ENCODE results near the gene PHLPP1. TPM values are rescaled to one million over a fixed set of nuclear protein-coding genes. Genes with fewer than 3 reads are reported as not detected.

Gene PHLPP1
- total and polyA plus RNA-seq, 9 of the 15 experiments (the other 6 are each of a cell fraction or from before 2014, with no cell fraction given), result 0.56 to 9.0 (median 4.5) TPM

DNA sequence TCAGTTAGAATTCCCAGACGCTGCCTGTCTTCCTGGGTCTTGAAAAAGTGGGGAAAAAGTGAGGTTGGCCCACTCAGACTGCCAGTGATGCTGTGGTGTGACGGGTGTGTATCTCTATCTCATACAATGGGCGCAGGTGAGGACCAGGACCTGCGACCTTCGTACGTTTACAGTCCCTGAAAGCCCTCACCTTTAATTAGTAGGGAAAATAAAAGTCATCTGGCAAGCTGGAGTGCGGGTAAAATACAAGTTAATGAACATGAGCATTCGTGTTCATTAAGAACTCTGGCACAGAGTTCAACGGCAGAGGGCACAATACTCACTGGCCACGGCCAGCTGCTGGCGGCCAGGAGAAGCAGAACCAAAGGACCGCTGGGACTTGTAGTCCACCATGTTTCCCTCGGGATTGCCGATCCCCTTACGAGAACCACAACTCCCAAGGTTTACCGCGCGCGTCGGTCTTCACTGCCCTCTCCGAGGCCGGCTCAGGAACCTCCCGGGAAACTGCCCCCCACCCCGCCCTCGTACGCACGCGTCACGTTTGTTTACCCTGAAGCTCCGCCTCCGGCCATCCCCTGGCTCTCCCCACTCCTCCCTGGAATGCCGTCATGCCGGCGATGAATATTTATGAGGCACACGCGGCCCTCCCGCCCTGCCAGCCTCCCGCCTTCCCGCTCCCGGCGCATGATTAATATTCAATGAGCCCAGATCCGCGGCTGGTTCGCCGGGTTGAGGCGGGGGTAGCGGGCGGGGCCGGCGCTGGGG, 488 bp upstream of the PHLPP1 start:
- H2AFZ ChIP-seq (ENCODE audit: low read depth, low read length), result peak overlapping the region; percentile 96
- peaks cover 22% of the 10 kb centered on the region for H4K20me1 ChIP-seq (replicated peaks; ENCODE audit: control insufficient read depth, insufficient read depth, low read length)
- DNase-seq (ENCODE audit: extremely low read depth in 1 of 4, low spot score in 3 of 4) (peak; percentile 87 to 97 (median 92)), ATAC-seq (peak; percentile 93), FAIRE-seq (peak; percentile 98)
- intact Hi-C loops (cut with micrococcal nuclease) (loop anchor here (1.0 to 10.0 kb wide), 7 partner anchors 62 to 270 kb away; no protein-coding TSS in a partner anchor), in situ Hi-C loops (cut with MboI) (loop anchor here (10.0 kb wide), 1 partner anchor 240 kb away; no protein-coding TSS in a partner anchor)
- no TSS peak for BruUV-seq (replicated peaks)
- H3K4me1 ChIP-seq (replicated peaks in 1 of 2; ENCODE audit: control insufficient read depth in 2 of 2, insufficient read depth in 2 of 2, low read length in 2 of 2), result peaks cover 8 to 14% of the 10 kb centered on the region in 2 experiments; a peak in 4 of 5 replicates
- H3K4me2 ChIP-seq (ENCODE audit: insufficient read depth, low read length), result peak overlapping the region; percentile 87
- no peaks in the 10 kb centered on the region for H3K27me3 ChIP-seq (ENCODE audit: control insufficient read depth in 2 of 2, insufficient read depth in 2 of 2, low read length in 2 of 2)
- H3K9ac ChIP-seq (ENCODE audit: insufficient read depth in 1 of 2, low read depth in 2 of 2, low read length in 2 of 2), result peak overlapping the region; percentile 70 to 95; a peak in 3 of 4 replicates
- peaks cover 37% of the 10 kb centered on the region for H3K79me2 ChIP-seq (ENCODE audit: control insufficient read depth, insufficient read depth, low read length)
- CTCF ChIA-PET (ENCODE audit: low intra/inter-chr PET ratio), result interaction anchor here (0.7 kb wide), 1 partner anchor 131 kb away, joined by 4 read pairs; no protein-coding TSS in a partner anchor
- H3K4me3 ChIP-seq, result peak overlapping the region; percentile 57
- no peaks in the 10 kb centered on the region for H3K36me3 ChIP-seq (ENCODE audit: control insufficient read depth, insufficient read depth, low read length)
- H3K27ac ChIP-seq (ENCODE audit: extremely low read depth, low read depth, low read length), result peak overlapping the region; percentile 91; the same call in 2 of the 3 replicates
- POLR2A ChIA-PET, result interaction anchor here (0.7 to 1.6 kb wide), 5 partner anchors 13 to 279 kb away, joined by 3 to 6 read pairs (median 3); no protein-coding TSS in a partner anchor
- no peaks in the 10 kb centered on the region for H3K9me1 ChIP-seq (ENCODE audit: control insufficient read depth, insufficient read depth, low read length)
- 5% methylated on average over 12 of the region's 50 CpGs for WGBS (ENCODE audit: insufficient coverage, low coverage, missing lambda C conversion rate)
- H3K9me3 ChIP-seq (replicated peaks; ENCODE audit: control insufficient read depth, insufficient read depth, low read depth, low read length), result no peaks in the 10 kb centered on the region
- TF ChIP-seq LCOR (CRISPR knock-in tag; IDR thresholded peaks at IDR 0.05) (no peak), KLF1 (tag; IDR thresholded peaks at IDR 0.05) (no peak), HEY1 (CRISPR knock-in tag; IDR thresholded peaks at IDR 0.05; ENCODE audit: borderline replicate concordance) (no peak), XRCC5 (IDR thresholded peaks at IDR 0.05; ENCODE audit: low read depth, low read length) (peak; percentile 55; the same call in 1 of the 2 replicates), SIN3B (IDR thresholded peaks at IDR 0.05; ENCODE audit: low read depth) (0 out of 2 replicates have a peak, but pooled peaks have one; percentile 14)
- TF ChIP-seq, protein P1, sequence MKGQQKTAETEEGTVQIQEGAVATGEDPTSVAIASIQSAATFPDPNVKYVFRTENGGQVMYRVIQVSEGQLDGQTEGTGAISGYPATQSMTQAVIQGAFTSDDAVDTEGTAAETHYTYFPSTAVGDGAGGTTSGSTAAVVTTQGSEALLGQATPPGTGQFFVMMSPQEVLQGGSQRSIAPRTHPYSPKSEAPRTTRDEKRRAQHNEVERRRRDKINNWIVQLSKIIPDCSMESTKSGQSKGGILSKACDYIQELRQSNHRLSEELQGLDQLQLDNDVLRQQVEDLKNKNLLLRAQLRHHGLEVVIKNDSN (CRISPR knock-in tag; IDR thresholded peaks at IDR 0.05), result 0 out of 2 replicates have a peak, but pooled peaks have one; percentile 14
- TF ChIP-seq, protein P2, sequence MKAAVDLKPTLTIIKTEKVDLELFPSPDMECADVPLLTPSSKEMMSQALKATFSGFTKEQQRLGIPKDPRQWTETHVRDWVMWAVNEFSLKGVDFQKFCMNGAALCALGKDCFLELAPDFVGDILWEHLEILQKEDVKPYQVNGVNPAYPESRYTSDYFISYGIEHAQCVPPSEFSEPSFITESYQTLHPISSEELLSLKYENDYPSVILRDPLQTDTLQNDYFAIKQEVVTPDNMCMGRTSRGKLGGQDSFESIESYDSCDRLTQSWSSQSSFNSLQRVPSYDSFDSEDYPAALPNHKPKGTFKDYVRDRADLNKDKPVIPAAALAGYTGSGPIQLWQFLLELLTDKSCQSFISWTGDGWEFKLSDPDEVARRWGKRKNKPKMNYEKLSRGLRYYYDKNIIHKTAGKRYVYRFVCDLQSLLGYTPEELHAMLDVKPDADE (conservative IDR thresholded peaks at IDR 0.05; ENCODE audit: control insufficient read depth, low read depth, low read length), result peak; percentile 95
- TF ChIP-seq, protein P3, sequence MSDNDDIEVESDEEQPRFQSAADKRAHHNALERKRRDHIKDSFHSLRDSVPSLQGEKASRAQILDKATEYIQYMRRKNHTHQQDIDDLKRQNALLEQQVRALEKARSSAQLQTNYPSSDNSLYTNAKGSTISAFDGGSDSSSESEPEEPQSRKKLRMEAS (CRISPR knock-in tag; IDR thresholded peaks at IDR 0.05), result peak; percentile 51; the same call in 1 of the 2 replicates
- TF ChIP-seq, protein P4, sequence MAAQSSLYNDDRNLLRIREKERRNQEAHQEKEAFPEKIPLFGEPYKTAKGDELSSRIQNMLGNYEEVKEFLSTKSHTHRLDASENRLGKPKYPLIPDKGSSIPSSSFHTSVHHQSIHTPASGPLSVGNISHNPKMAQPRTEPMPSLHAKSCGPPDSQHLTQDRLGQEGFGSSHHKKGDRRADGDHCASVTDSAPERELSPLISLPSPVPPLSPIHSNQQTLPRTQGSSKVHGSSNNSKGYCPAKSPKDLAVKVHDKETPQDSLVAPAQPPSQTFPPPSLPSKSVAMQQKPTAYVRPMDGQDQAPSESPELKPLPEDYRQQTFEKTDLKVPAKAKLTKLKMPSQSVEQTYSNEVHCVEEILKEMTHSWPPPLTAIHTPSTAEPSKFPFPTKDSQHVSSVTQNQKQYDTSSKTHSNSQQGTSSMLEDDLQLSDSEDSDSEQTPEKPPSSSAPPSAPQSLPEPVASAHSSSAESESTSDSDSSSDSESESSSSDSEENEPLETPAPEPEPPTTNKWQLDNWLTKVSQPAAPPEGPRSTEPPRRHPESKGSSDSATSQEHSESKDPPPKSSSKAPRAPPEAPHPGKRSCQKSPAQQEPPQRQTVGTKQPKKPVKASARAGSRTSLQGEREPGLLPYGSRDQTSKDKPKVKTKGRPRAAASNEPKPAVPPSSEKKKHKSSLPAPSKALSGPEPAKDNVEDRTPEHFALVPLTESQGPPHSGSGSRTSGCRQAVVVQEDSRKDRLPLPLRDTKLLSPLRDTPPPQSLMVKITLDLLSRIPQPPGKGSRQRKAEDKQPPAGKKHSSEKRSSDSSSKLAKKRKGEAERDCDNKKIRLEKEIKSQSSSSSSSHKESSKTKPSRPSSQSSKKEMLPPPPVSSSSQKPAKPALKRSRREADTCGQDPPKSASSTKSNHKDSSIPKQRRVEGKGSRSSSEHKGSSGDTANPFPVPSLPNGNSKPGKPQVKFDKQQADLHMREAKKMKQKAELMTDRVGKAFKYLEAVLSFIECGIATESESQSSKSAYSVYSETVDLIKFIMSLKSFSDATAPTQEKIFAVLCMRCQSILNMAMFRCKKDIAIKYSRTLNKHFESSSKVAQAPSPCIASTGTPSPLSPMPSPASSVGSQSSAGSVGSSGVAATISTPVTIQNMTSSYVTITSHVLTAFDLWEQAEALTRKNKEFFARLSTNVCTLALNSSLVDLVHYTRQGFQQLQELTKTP (IDR thresholded peaks at IDR 0.05; ENCODE audit: low read depth in 1 of 2, partially characterized antibody in 2 of 2), result peak in 1 of 2 experiments; percentile 98
- TF ChIP-seq, protein P5, sequence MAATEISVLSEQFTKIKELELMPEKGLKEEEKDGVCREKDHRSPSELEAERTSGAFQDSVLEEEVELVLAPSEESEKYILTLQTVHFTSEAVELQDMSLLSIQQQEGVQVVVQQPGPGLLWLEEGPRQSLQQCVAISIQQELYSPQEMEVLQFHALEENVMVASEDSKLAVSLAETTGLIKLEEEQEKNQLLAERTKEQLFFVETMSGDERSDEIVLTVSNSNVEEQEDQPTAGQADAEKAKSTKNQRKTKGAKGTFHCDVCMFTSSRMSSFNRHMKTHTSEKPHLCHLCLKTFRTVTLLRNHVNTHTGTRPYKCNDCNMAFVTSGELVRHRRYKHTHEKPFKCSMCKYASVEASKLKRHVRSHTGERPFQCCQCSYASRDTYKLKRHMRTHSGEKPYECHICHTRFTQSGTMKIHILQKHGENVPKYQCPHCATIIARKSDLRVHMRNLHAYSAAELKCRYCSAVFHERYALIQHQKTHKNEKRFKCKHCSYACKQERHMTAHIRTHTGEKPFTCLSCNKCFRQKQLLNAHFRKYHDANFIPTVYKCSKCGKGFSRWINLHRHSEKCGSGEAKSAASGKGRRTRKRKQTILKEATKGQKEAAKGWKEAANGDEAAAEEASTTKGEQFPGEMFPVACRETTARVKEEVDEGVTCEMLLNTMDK (IDR thresholded peaks at IDR 0.05; ENCODE audit: borderline replicate concordance, insufficient read depth, low read depth, low read length, poor library complexity, severe bottlenecking), result peak; percentile 94
